HG02852 (cell line): Measurements from ENCODE around the gene CAV1.

Source experiments
- ATAC-seq: cut with Tn5 transposase; IDR thresholded peaks from one replicate; pipeline ENCODE4 v1.9.1; 2021; ENCODE audit warnings: mild to moderate bottlenecking, moderate library complexity; ENCODE audit not compliant: unreplicated experiment

The CAV1 gene

GRCh38 chr7:116553168-116553964 lies 28.5 kb downstream of the CAV1 start:
- ATAC-seq: no peak

GRCh38 chr7:116554436-116554835 lies 29.6 kb downstream of the CAV1 start:
- no peak for ATAC-seq

GRCh38 chr7:116554911-116555310 lies 30.1 kb downstream of the CAV1 start:
- ATAC-seq: no peak

GRCh38 chr7:116557066-116557585 lies 32.3 kb downstream of the CAV1 start:
- no peak for ATAC-seq

- ATAC-seq: no peak
Measured at GRCh38 chr7:116557901-116558300, 33.1 kb downstream of the CAV1 start.

- no peak for ATAC-seq
Measured at GRCh38 chr7:116560021-116560970, 35.5 kb downstream of the CAV1 start.

GRCh38 chr7:116561697-116562483 lies 37.1 kb downstream of the CAV1 start:
- ATAC-seq: no peak

- ATAC-seq: no peak
Measured at GRCh38 chr7:116562529-116563121, 37.8 kb downstream of the CAV1 start.

GRCh38 chr7:116565981-116566380 lies 41.1 kb downstream of the CAV1 start:
- ATAC-seq: no peak

GRCh38 chr7:116566666-116567065 lies 41.8 kb downstream of the CAV1 start:
- ATAC-seq: no peak

GRCh38 chr7:116569737-116570136 lies 44.9 kb downstream of the CAV1 start:
- ATAC-seq: no peak

- ATAC-seq: no peak
Measured at GRCh38 chr7:116570306-116570705, 45.5 kb downstream of the CAV1 start.

- no peak for ATAC-seq
Measured at GRCh38 chr7:116571037-116571436, 46.2 kb downstream of the CAV1 start.

GRCh38 chr7:116571552-116571951 lies 46.7 kb downstream of the CAV1 start:
- no peak for ATAC-seq

GRCh38 chr7:116572036-116572435 lies 47.2 kb downstream of the CAV1 start:
- no peak for ATAC-seq

GRCh38 chr7:116573541-116573940 lies 48.7 kb downstream of the CAV1 start:
- no peak for ATAC-seq

GRCh38 chr7:116574025-116574822 lies 49.4 kb downstream of the CAV1 start:
- ATAC-seq: no peak

GRCh38 chr7:116575853-116576252 lies 51.0 kb downstream of the CAV1 start:
- ATAC-seq: no peak
